Neural cell (in vitro differentiated cells): ENCODE measurements around the gene KCNAB1. TPM values are rescaled to one million over a fixed set of nuclear protein-coding genes. Genes with fewer than 3 reads are reported as not detected.

Source experiments
- H2AFZ ChIP-seq: fragments of 200-600, 300-800 bp; sonication (generic), shearing (Covaris generic); 2 replicates; pipeline ENCODE4 v1.6.0; 2014; ENCODE audit warnings: low read depth, mild to moderate bottlenecking, antibody characterized with exemption, low read length, moderate library complexity
- H3F3A ChIP-seq: fragments of 200-600 bp; shearing (Covaris generic); 2 replicates; pipeline ENCODE4 v1.6.1; 2016; ENCODE audit warnings: mild to moderate bottlenecking, moderate library complexity, mixed read lengths, antibody characterized with exemption, low read length; ENCODE audit not compliant: insufficient read depth, poor library complexity, severe bottlenecking
- H3K27ac ChIP-seq: fragments of 200-600, 300-800 bp; sonication (generic), shearing (Covaris generic); 2 replicates; pipeline ENCODE4 v1.5.1; 2014; ENCODE audit warnings: mild to moderate bottlenecking, low read length, moderate library complexity
- H3K27me3 ChIP-seq: fragments of 300-800, 200-600 bp; sonication (generic), shearing (Covaris generic); 2 replicates; pipeline ENCODE4 v1.6.0; 2014; ENCODE audit warnings: mild to moderate bottlenecking, low read depth, low read length, moderate library complexity; ENCODE audit not compliant: insufficient read depth
- H3K36me3 ChIP-seq: fragments of 300-800, 200-600 bp; sonication (generic), shearing (Covaris generic); 2 replicates; pipeline ENCODE4 v1.5.1; 2014; ENCODE audit warnings: mild to moderate bottlenecking, antibody characterized with exemption, low read length, moderate library complexity; ENCODE audit not compliant: insufficient read depth
- H3K4me2 ChIP-seq: fragments of 300-800, 200-600 bp; sonication (generic), shearing (Covaris generic); 2 replicates; pipeline ENCODE4 v1.6.0; 2014; ENCODE audit warnings: mild to moderate bottlenecking, low read length
- H3K4me3 ChIP-seq: fragments of 300-800, 200-600 bp; sonication (generic), shearing (Covaris generic); 2 replicates; pipeline ENCODE4 v1.5.1; 2014; ENCODE audit warnings: mild to moderate bottlenecking, low read length, moderate library complexity
- H3K79me2 ChIP-seq: fragments of 200-600 bp; shearing (Covaris generic); replicated peaks from 2 replicates; pipeline ENCODE4 v1.6.0; 2014; ENCODE audit warnings: mild to moderate bottlenecking, low read length, moderate library complexity; ENCODE audit not compliant: insufficient read depth
- H3K9ac ChIP-seq: fragments of 300-800, 200-600 bp; sonication (generic), shearing (Covaris generic); 2 replicates; pipeline ENCODE4 v1.6.1; 2016; ENCODE audit warnings: mild to moderate bottlenecking, low read length, mixed read lengths
- H3K9me2 ChIP-seq: fragments of 200-600 bp; shearing (Covaris generic); 2 replicates; pipeline ENCODE4 v1.6.1; 2016; ENCODE audit warnings: mild to moderate bottlenecking, low read length, mixed read lengths; ENCODE audit not compliant: insufficient read depth
- H3K9me3 ChIP-seq: fragments of 200-600, 300-800 bp; sonication (generic), shearing (Covaris generic); 2 replicates; pipeline ENCODE4 v1.6.1; 2016; ENCODE audit warnings: mild to moderate bottlenecking, mixed run types, low read length, moderate library complexity, mixed read lengths
- H4K20me1 ChIP-seq: fragments of 200-600 bp; shearing (Covaris generic); 2 replicates; pipeline ENCODE4 v1.6.1; 2016; ENCODE audit warnings: mild to moderate bottlenecking, mixed run types; ENCODE audit not compliant: insufficient read depth
- CTCF ChIP-seq: fragments of 450-650 bp; IDR thresholded peaks from 2 replicates; pipeline ENCODE4 v1.5.1; 2014; ENCODE audit warnings: antibody characterized with exemption, mild to moderate bottlenecking, moderate library complexity; ENCODE audit not compliant: poor library complexity, severe bottlenecking
- EP300 ChIP-seq: fragments of 450-650 bp; conservative IDR thresholded peaks from 2 replicates; pipeline ENCODE4 v1.6.1; 2014; ENCODE audit warnings: antibody characterized with exemption, mild to moderate bottlenecking, moderate library complexity; ENCODE audit not compliant: poor library complexity, severe bottlenecking
- EZH2 ChIP-seq: fragments of 200-600, 300-800 bp; shearing (Covaris generic), sonication (generic); IDR thresholded peaks from 2 replicates; pipeline ENCODE4 v1.6.1; 2014; ENCODE audit warnings: antibody characterized with exemption, low read length, borderline replicate concordance, mild to moderate bottlenecking; ENCODE audit not compliant: insufficient read depth, poor library complexity, severe bottlenecking
- MXI1 ChIP-seq: fragments of 450-650 bp; conservative IDR thresholded peaks from 2 replicates; pipeline ENCODE4 v1.6.1; 2014; ENCODE audit warnings: antibody characterized with exemption, mild to moderate bottlenecking; ENCODE audit not compliant: poor library complexity, severe bottlenecking
- POLR2AphosphoS5 ChIP-seq: IDR thresholded peaks from 2 replicates; pipeline ENCODE4 v1.6.1; 2012
- RAD21 ChIP-seq: fragments of 450-650 bp; conservative IDR thresholded peaks from 2 replicates; pipeline ENCODE4 v1.6.1; 2014; ENCODE audit warnings: antibody characterized with exemption, mild to moderate bottlenecking, moderate library complexity
- REST ChIP-seq: IDR thresholded peaks from 2 replicates; pipeline ENCODE4 v1.6.1; 2012; ENCODE audit warnings: borderline replicate concordance
- SMC3 ChIP-seq: fragments of 450-650 bp; conservative IDR thresholded peaks from 2 replicates; pipeline ENCODE4 v1.6.1; 2014; ENCODE audit warnings: antibody characterized with exemption, mild to moderate bottlenecking, moderate library complexity; ENCODE audit not compliant: poor library complexity
- TAF1 ChIP-seq: IDR thresholded peaks from 2 replicates; pipeline ENCODE4 v1.6.1; 2012; ENCODE audit warnings: low read depth
- polyA plus RNA-seq: library from polyadenylated mRNA; depleted of rRNA; stranded (reverse); fragments of >200 nt; gene quantifications from 2 replicates; pipeline ENCODE4 v1.2.3, GENCODE V29; 2014

Gene KCNAB1
- polyA plus RNA-seq, 1 donor from 2014 or later: 14.9 TPM

- H3K4me3 ChIP-seq: no peak overlapping the region
- no peak overlapping the region for H3K9ac ChIP-seq
- H2AFZ ChIP-seq: no peak overlapping the region
- no peaks in the 10 kb centered on the region for H3K36me3 ChIP-seq
- H3K4me2 ChIP-seq: no peak overlapping the region
- no peaks in the 10 kb centered on the region for H3K79me2 ChIP-seq
- no peaks in the 10 kb centered on the region for H3K9me3 ChIP-seq
- no peak for TF ChIP-seq MXI1
- no peak for TF ChIP-seq EP300
- no peak for TF ChIP-seq TAF1
- TF ChIP-seq POLR2AphosphoS5: no peak
- TF ChIP-seq RAD21: no peak
- TF ChIP-seq CTCF: no peak
- TF ChIP-seq REST: no peak
- no peak for TF ChIP-seq SMC3
- no peak for TF ChIP-seq EZH2
- H3K27me3 ChIP-seq: no peaks in the 10 kb centered on the region
- H4K20me1 ChIP-seq: no peaks in the 10 kb centered on the region
- no peak overlapping the region for H3K27ac ChIP-seq
- peaks cover 4% of the 10 kb centered on the region for H3F3A ChIP-seq
- H3K9me2 ChIP-seq: no peaks in the 10 kb centered on the region
Measured at GRCh38 chr3:156382458-156383346, 262.3 kb downstream of the KCNAB1 start.

- Histone ChIP-seq H3K79me2 (no peaks in the 10 kb centered on the region), H2AFZ (no peak overlapping the region), H3K4me3 (no peak overlapping the region), H3K4me2 (no peak overlapping the region), H4K20me1 (no peaks in the 10 kb centered on the region), H3K9ac (no peak overlapping the region), H3K36me3 (no peaks in the 10 kb centered on the region), H3K9me2 (no peaks in the 10 kb centered on the region), H3K27me3 (no peaks in the 10 kb centered on the region), H3F3A (peaks cover 4% of the 10 kb centered on the region), H3K27ac (no peak overlapping the region), H3K9me3 (no peaks in the 10 kb centered on the region)
- no peak for TF ChIP-seq REST
- no peak for TF ChIP-seq EZH2
- TF ChIP-seq CTCF: no peak
- TF ChIP-seq MXI1: no peak
- peak; percentile 38 for TF ChIP-seq EP300
- no peak for TF ChIP-seq RAD21
- no peak for TF ChIP-seq POLR2AphosphoS5
Measured at GRCh38 chr3:156383441-156384025, 263.2 kb downstream of the KCNAB1 start.
